PC-3 (cell line): ENCODE measurements around the gene KRT75. TPM values are rescaled to one million over a fixed set of nuclear protein-coding genes. Genes with fewer than 3 reads are reported as not detected.
A peak's percentile ranks its signal among the peaks of the same experiment; 100 is the strongest.

Experiments used
- ATAC-seq: fragments of 200-7000 bp; cut with Tn5 transposase; 2 replicates; pipeline ENCODE4 v1.9.1; 2020; ENCODE audit warnings: mild to moderate bottlenecking, moderate library complexity
- BruUV-seq: library from RNA; stranded (reverse); fragments of 400-500 nt; replicated peaks from 2 replicates; lab custom pipeline; 2021; lab: Mats Ljungman, UMichigan
- CTCF ChIA-PET: fragments of 300-600 bp; sonication (Branson Sonifier 250); formaldehyde crosslinking; loops from one replicate; lab custom pipeline; 2022; ENCODE audit warnings: antibody characterized with exemption; lab: Charles Lee
- POLR2A ChIA-PET: fragments of 300-600 bp; sonication (Branson Sonifier 250); formaldehyde crosslinking; loops from one replicate; lab custom pipeline; 2022; ENCODE audit warnings: antibody characterized with exemption; ENCODE audit not compliant: unreplicated experiment; lab: Charles Lee
- DNase-seq: peaks from one replicate; pipeline ENCODE4 v3.0.0-alpha.2; 2015
- H2AFZ ChIP-seq: fragments of 300-600 bp; sonication (generic); 2 replicates; pipeline ENCODE4 v1.6.0; 2016; ENCODE audit warnings: antibody characterized with exemption, low read length
- H3F3A ChIP-seq: fragments of 300-600 bp; sonication (generic); one replicate; pipeline ENCODE4 v1.6.0; 2017; ENCODE audit warnings: antibody characterized with exemption, low read length, control low read depth, mild to moderate bottlenecking; ENCODE audit not compliant: unreplicated experiment
- H3K27ac ChIP-seq: fragments of 300-600 bp; sonication (generic); 2 replicates; pipeline ENCODE4 v1.5.1; 2016; ENCODE audit warnings: mild to moderate bottlenecking, low read length
- H3K27me3 ChIP-seq: fragments of 300-600 bp; sonication (generic); 2 replicates; pipeline ENCODE4 v1.6.1; 2016; ENCODE audit warnings: low read length, mixed read lengths
- H3K36me3 ChIP-seq: fragments of 300-600 bp; sonication (generic); 2 replicates; pipeline ENCODE4 v1.6.1; 2016; ENCODE audit warnings: low read depth, mixed run types, low read length, mixed read lengths
- H3K4me1 ChIP-seq: fragments of 300-600 bp; sonication (generic); 2 replicates; pipeline ENCODE4 v1.5.1; 2016; ENCODE audit warnings: low read length; ENCODE audit not compliant: insufficient read depth
- H3K4me2 ChIP-seq: fragments of 300-600 bp; sonication (generic); 2 replicates; pipeline ENCODE4 v1.6.0; 2016; ENCODE audit warnings: low read length
- H3K4me3 ChIP-seq: fragments of 300-600 bp; sonication (generic); 2 replicates; pipeline ENCODE4 v1.5.1; 2016; ENCODE audit warnings: mild to moderate bottlenecking, low read length, mixed read lengths
- H3K79me2 ChIP-seq: fragments of 300-600 bp; sonication (generic); 2 replicates; pipeline ENCODE4 v1.6.1; 2017; ENCODE audit warnings: low read length, mixed read lengths
- H3K9ac ChIP-seq: fragments of 300-600 bp; sonication (generic); 2 replicates; pipeline ENCODE4 v1.6.0; 2016; ENCODE audit warnings: mild to moderate bottlenecking, low read length
- H3K9me2 ChIP-seq: fragments of 300-600 bp; sonication (generic); replicated peaks from 2 replicates; pipeline ENCODE4 v1.6.1; 2016; ENCODE audit warnings: mixed run types, low read length, mixed read lengths
- H3K9me3 ChIP-seq: fragments of 300-600 bp; sonication (generic); 2 replicates; pipeline ENCODE4 v1.6.1; 2016; ENCODE audit warnings: low read length, mixed read lengths
- H4K20me1 ChIP-seq: fragments of 300-600 bp; sonication (generic); 2 replicates; pipeline ENCODE4 v1.6.1; 2016; ENCODE audit warnings: low read length, mixed read lengths
- CTCF ChIP-seq: fragments of 300-600 bp; sonication (generic); conservative IDR thresholded peaks from 2 replicates; pipeline ENCODE4 v1.5.1; 2017; ENCODE audit warnings: antibody characterized with exemption, low read depth, mild to moderate bottlenecking, low read length
- EZH2 ChIP-seq: fragments of 300-600 bp; sonication (generic); IDR thresholded peaks from one replicate; pipeline ENCODE4 v1.6.1; 2017; ENCODE audit warnings: antibody characterized with exemption, mild to moderate bottlenecking, low read length; ENCODE audit not compliant: unreplicated experiment
- EZH2phosphoT487 ChIP-seq: fragments of 300-600 bp; sonication (generic); IDR thresholded peaks from 2 replicates; pipeline ENCODE4 v1.6.1; 2018; ENCODE audit warnings: mild to moderate bottlenecking, antibody characterized with exemption, low read length, borderline replicate concordance
- intact Hi-C: fragments of 100-400 bp; cut with micrococcal nuclease; formaldehyde crosslinking; loops from 2 replicates; pipeline ENCODE4 v1.9.0; 2023
- total RNA-seq: library from RNA; depleted of rRNA; stranded (reverse); fragments of >200 nt; gene quantifications from 2 replicates; pipeline ENCODE4 v1.2.3, GENCODE V29; 2014

KRT75 gene
- total RNA-seq, 1 experiment from 2014 or later = 38.5 TPM

- no peaks in the 10 kb centered on the region for H3K36me3 ChIP-seq
- H4K20me1 ChIP-seq = no peaks in the 10 kb centered on the region
- no peaks in the 10 kb centered on the region for H3F3A ChIP-seq
- no peak for ATAC-seq
- no peaks in the 10 kb centered on the region for H3K79me2 ChIP-seq
- CTCF ChIA-PET = no interaction called here
- DNase-seq = no peak
- no peak for TF ChIP-seq EZH2
- no peak for TF ChIP-seq CTCF
- no peak for TF ChIP-seq EZH2phosphoT487
- H2AFZ ChIP-seq = no peak overlapping the region
- no peak overlapping the region for H3K9ac ChIP-seq
- intact Hi-C loops = loop anchor here (10.0 kb wide), 1 partner anchor 64 kb away; no protein-coding TSS in a partner anchor
- no peaks in the 10 kb centered on the region for H3K9me3 ChIP-seq
- peaks cover 24% of the 10 kb centered on the region for H3K4me1 ChIP-seq
- H3K4me3 ChIP-seq = no peak overlapping the region
- H3K4me2 ChIP-seq = no peak overlapping the region
- no TSS peak for BruUV-seq
- no peaks in the 10 kb centered on the region for H3K9me2 ChIP-seq
- no peak overlapping the region for H3K27ac ChIP-seq
- H3K27me3 ChIP-seq = no peaks in the 10 kb centered on the region
- POLR2A ChIA-PET = no interaction called here
These were observed 24.7 kb upstream of the KRT75 start for GRCh38 chr12:52458861-52459260.

DNA sequence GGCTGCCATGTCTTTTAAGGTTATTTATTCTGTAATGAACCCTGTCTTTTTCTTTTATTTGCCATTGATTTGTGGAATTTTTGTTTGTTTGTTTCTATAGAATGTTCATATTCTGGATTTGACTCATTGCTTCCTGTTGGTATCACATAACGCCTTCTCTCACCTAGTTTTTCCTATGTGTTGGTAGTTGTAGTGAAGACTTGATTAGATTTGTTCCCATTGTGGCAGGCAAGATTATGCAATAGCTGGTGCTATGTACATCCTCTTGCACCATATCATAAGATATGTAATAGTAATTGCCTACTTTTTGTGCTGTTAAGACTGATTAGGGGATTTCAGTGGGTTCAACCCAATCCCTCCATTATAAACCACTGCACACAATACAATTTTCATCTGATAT lies 21.6 kb upstream of the KRT75 start:
- H3K9ac ChIP-seq = no peak overlapping the region
- no peak overlapping the region for H2AFZ ChIP-seq
- no peak for ATAC-seq
- no peaks in the 10 kb centered on the region for H4K20me1 ChIP-seq
- H3K27ac ChIP-seq = no peak overlapping the region
- H3K4me3 ChIP-seq = no peak overlapping the region
- ChIA-PET CTCF (no interaction called here), POLR2A (no interaction called here)
- H3K4me1 ChIP-seq = peaks cover 34% of the 10 kb centered on the region
- H3K79me2 ChIP-seq = no peaks in the 10 kb centered on the region
- no peaks in the 10 kb centered on the region for H3F3A ChIP-seq
- no TSS peak for BruUV-seq
- no peak overlapping the region for H3K4me2 ChIP-seq
- TF ChIP-seq EZH2phosphoT487 (no peak), CTCF (no peak), EZH2 (no peak)
- no peaks in the 10 kb centered on the region for H3K9me2 ChIP-seq
- intact Hi-C loops = loop anchor here (2.0 to 10.0 kb wide), 2 partner anchors 15 to 61 kb away; no protein-coding TSS in a partner anchor
- no peaks in the 10 kb centered on the region for H3K9me3 ChIP-seq
- DNase-seq = no peak
- H3K27me3 ChIP-seq = no peaks in the 10 kb centered on the region
- no peaks in the 10 kb centered on the region for H3K36me3 ChIP-seq

DNA sequence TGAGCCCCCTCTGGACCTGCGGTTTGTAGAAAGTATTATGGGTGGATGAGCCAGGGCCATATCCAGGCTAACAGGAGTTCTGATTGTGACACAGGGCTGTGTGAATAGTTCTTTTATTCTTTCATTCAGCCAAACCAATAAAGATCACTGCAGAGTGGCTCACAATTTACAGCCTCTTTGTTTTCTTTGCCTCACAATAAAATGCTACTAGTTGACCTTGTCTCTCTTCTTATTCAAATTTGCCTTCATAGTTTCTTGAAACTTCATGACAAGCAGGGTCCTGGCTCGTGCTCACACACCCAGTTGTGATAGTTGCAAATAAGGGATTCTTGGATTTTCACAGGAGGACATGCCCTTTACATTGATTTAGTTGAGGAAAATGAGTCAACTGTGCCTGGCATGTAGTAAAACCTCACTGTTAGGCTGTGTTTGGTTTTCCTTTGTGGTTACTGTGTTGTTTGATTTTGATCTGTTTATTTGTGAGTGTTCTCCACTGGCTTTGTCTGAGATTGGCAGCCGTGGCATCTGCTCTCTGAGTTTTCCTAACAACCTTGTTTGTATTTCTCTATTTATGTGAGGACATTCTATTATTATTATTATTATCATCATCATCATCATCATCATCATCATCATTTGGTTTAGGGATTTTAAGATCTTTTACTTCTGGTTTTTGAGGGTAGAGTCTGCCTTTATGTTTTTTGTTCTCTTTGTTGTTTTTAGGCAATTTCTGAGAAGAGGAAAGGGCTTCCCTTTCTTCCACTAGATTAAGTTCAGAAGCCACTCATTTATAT lies 20.4 kb upstream of the KRT75 start:
- Histone ChIP-seq H3K36me3 (no peaks in the 10 kb centered on the region), H3F3A (no peaks in the 10 kb centered on the region), H3K27me3 (no peaks in the 10 kb centered on the region), H3K4me1 (peaks cover 34% of the 10 kb centered on the region), H4K20me1 (no peaks in the 10 kb centered on the region), H3K79me2 (no peaks in the 10 kb centered on the region), H2AFZ (no peak overlapping the region), H3K9me3 (no peaks in the 10 kb centered on the region), H3K9me2 (no peaks in the 10 kb centered on the region), H3K27ac (peak overlapping the region; percentile 92), H3K4me3 (no peak overlapping the region), H3K4me2 (peak overlapping the region; percentile 78), H3K9ac (peak overlapping the region; percentile 42)
- POLR2A ChIA-PET = interaction anchor here (0.7 kb wide), 1 partner anchor 319 kb away, joined by 9 read pairs; no protein-coding TSS in a partner anchor
- DNase-seq = peak; percentile 86
- no peak for TF ChIP-seq EZH2
- no TSS peak for BruUV-seq
- ATAC-seq = peak; percentile 94
- CTCF ChIA-PET = no interaction called here
- intact Hi-C loops = loop anchor here (1.0 to 10.0 kb wide), 4 partner anchors 14 to 60 kb away; partner anchors contain the start of gene KRT75
